MM.1S (cell line): ENCODE measurements around the gene RXRA.

Experiments used
- CTCF ChIP-seq: fragments of 300-600 bp; sonication (generic); IDR thresholded peaks from 2 replicates; pipeline ENCODE4 v1.5.1; 2016; ENCODE audit warnings: antibody characterized with exemption, low read length, mixed read lengths
- EZH2 ChIP-seq: fragments of 300-600 bp; sonication (generic); optimal IDR thresholded peaks from 2 replicates; pipeline ENCODE3; 2017; ENCODE audit warnings: low read depth, mild to moderate bottlenecking, antibody characterized with exemption, low read length, mixed read lengths
- EZH2phosphoT487 ChIP-seq: fragments of 300-600 bp; sonication (generic); IDR thresholded peaks from 2 replicates; pipeline ENCODE4 v1.6.1; 2018; ENCODE audit warnings: antibody characterized with exemption, low read length

GRCh38 chr9:134486596-134486995 lies 160.3 kb downstream of the RXRA start:
- TF ChIP-seq CTCF (no peak), EZH2 (no peak), EZH2phosphoT487 (no peak)
